ENCODE data around the gene BTN1A1. TPM values are rescaled to one million over a fixed set of nuclear protein-coding genes. Genes with fewer than 3 reads are reported as not detected.
A peak's percentile ranks its signal among the peaks of the same experiment; 100 is the strongest.

BTN1A1 gene
- total RNA-seq, 2 donors from 2014 or later: not detected

- intact Hi-C loops (cut with DNase I): loop anchor here in 1 of 2 donors (10.0 kb wide), 1 partner anchor 109 kb away; the partner anchor contains the start of gene BTN3A2
- DNase-seq (peak; percentile 77), ATAC-seq (peak; percentile 96 to 97)
Observed at GRCh38 chr6:26473758-26474438, 26.2 kb upstream of the BTN1A1 start.

- ATAC-seq: peak in 1 of 2 donors; percentile 7
- intact Hi-C loops (cut with DNase I): loop anchor here in 1 of 2 donors (10.0 kb wide), 1 partner anchor 110 kb away; the partner anchor contains the start of gene BTN3A2
- DNase-seq: no peak
Observed at GRCh38 chr6:26474439-26474881, 25.6 kb upstream of the BTN1A1 start.

DNA sequence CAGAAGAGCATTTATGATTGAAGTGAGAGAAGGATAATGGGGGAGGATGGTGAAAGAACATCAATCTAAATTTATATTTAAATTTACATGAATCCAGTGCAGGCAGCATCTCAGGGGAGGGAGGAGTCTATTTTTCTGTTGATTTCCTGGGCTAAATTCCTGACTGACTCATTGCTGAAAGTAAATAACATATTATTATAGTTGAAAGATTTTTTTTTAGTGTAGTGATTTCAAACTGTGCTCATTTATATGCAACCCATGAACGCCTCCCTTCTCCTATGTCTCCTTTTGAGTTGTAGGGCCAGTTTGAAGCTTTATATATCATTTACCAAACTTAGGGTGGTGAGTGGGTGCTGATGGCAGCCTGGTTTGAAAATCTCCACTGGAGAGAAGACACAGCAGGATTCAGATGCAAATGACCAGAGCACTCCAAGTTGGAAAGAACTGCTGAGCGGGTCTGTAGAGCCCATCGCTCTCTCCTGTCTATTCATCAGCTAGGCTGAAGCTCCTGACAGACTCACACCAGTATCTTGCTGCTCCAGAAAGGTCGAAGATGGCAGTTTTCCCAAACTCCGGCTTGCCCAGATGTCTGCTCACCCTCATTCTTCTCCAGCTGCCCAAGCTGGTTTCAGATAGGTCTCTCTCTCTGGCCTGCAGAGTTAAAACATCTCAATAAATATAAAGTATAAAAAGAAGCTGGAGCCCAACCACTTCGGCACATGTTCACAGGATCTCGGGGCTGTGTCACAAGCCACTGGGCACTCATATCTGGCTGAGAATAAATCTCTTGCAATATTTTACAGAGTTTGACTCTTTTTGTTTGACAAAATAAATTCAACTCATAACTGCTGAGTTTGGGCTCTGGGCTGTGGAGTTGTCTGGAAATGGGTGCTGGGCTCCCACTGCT, 24.0 kb upstream of the BTN1A1 start:
- no peak for ATAC-seq
- intact Hi-C loops (cut with DNase I): loop anchor here in 1 of 2 donors (10.0 kb wide), 1 partner anchor 111 kb away; the partner anchor contains the start of gene BTN3A2
- no peak for DNase-seq

DNA sequence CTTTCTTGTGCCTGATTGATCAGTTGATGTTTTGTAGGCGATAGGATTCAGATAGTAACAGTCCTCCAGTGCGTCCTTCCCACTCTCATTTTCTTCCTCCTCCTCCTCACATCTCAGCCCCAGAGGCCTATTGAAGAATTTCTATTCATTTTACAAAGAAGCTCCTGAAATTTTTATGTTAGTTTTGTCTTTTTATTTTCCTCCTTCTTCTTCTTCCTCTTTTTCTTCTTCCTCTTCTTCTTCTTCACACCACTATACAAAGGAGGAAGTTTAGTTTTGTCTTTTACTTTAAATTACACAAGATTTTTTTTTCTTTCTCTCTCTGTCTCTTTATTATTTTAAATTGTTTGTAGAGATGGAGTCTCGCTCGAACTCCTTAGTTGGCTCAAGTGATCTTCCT, 23.2 kb upstream of the BTN1A1 start:
- intact Hi-C loops (cut with DNase I): loop anchor here in 1 of 2 donors (10.0 kb wide), 1 partner anchor 112 kb away; the partner anchor contains the start of gene BTN3A2
- DNase-seq: no peak
- ATAC-seq: no peak

DNA sequence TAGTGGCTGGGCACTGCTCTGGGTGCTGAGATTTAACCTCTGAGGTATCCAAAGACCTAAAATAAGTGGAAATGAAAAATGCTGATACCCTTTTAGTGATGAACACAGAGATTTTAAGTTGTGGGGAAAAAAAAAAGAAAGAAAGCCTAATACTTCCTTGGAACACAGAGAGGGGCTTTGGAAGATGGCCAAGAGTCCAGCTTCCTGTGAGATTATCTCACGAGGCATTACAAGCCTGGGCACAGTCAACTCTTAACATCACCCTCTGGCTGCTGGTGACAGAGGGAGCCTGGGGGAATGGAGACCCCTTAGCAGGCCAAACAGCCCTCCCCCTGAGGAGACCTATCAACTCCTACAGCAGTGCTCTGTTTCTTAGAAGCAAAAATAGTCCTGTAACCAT, 22.7 kb upstream of the BTN1A1 start:
- ATAC-seq (no peak), DNase-seq (peak; percentile 36)
- intact Hi-C loops (cut with DNase I): loop anchor here in 1 of 2 donors (10.0 kb wide), 1 partner anchor 113 kb away; the partner anchor contains the start of gene BTN3A2

DNA sequence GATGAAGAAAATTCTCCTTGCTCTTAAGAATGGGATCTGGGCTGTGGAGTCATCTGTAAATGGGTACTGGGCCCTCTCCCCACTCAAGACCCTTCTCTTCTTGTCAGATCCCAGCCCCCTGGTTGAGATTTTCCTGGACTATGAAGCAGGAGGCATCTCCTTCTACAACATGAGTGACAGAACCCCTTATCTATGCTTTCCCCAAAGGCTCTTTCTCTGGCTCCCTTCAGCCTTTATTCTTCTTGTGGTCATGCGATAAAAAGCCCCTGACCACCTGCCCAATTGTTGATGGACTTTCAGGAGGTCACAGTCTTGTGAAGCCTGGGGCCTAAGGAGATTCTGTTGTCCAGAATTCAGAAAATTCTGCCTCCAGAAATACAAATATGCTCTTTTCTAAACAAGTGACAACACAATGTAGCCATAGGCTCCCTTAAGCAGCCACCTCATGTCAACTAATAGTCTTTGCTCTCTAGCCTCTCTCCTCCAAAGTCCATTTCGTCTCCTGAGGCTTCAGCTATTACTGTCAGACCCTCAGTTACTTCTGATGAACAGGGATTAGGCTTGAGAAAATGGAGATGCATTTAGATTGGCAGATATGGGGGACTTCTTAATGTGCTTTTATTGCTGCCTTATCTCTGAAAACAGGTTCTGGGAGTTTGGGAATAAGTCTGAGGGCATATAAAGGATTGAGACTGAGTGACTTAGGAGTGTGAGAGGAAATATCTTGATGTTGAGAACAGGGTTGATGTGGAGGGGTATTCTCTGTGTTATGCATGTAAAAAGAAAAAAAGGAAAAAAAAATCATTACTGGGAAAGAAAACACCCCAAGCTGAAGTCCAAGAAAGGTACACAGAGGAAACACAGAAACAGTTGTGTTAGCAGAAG, 21.8 kb upstream of the BTN1A1 start:
- ATAC-seq: no peak
- intact Hi-C loops (cut with DNase I): loop anchor here in 1 of 2 donors (10.0 kb wide), 1 partner anchor 114 kb away; the partner anchor contains the start of gene BTN3A2
- DNase-seq: no peak

DNA sequence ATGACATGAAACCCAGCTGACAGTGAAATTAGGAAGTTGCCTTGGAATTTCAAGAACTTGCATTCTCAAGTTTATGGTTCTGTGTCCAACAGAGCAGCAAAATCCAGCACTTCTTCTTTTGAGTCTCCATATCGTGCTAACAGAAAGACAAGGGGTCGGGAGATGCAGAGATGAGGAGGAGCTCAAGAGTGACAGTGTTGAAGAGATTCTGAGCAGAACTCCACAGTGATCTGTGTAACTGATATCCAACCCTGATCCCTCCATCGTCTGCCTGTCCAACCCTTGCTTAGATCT, 21.2 kb upstream of the BTN1A1 start:
- no peak for ATAC-seq
- DNase-seq: no peak
- intact Hi-C loops (cut with DNase I): loop anchor here in 1 of 2 donors (10.0 kb wide), 1 partner anchor 114 kb away; the partner anchor contains the start of gene BTN3A2

DNA sequence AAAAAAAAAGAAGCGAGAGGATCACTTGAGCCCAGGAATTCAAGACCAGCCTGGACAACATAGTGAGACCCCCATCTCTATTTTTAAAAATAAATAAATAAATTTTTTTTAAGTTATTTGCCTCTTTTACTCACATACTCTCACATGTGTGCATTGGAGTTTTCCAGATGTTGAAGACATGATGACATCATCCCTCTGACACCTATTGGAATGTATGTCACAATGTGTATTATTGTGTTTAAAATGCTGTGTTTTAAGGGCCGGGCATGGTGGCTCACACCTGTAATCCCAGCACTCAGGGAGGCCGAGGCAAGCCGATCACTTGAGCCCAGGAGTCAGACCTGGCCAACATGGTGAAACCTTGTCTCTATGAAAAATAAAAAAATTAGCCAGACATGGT, 17.8 kb upstream of the BTN1A1 start:
- intact Hi-C loops (cut with DNase I): no loop called here
- no peak for ATAC-seq

DNA sequence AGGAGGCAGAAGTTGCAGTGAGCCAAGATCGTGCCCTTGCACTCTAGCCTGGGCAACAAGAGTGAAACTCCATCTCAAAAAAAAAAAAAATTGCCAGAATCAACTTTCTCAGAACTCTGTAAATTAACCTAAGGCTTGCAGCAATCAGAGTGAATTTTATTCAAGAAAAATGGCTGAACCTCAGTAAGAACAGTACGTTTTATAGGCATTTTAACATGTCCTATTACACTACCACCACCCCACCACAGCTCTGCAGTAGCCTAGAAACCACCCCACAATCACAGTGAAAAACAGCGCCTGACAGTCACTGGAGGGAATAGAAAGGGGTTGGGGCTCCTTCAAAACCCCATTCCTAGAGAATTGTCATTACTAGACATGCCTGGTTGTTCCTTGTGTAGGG, 16.4 kb upstream of the BTN1A1 start:
- intact Hi-C loops (cut with DNase I): no loop called here
- ATAC-seq: no peak
- DNase-seq: no peak

More for the DNA sequence above, 17.8 kb upstream of the BTN1A1 start:
- no peak for DNase-seq

DNA sequence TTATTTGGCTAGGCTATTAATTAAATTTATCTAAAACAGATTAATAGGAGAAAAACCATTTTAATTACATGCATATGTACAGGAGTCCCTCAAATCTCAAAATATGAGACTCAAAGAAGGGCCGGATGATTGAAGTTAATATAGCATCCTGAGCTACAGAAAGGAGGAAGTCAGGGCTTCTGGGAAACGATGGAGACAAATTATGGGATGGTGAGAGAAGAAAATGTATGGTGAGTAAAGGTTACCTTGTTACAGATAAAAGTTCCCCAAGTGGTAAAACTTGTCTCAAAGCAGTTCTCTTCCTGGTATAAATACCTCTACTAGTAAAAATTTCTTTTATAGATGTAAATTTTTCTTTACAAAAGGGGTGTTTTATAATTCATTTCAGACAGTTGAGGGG, 15.9 kb upstream of the BTN1A1 start:
- intact Hi-C loops (cut with DNase I): no loop called here
- ATAC-seq: no peak
- DNase-seq: no peak

- no peak for DNase-seq
- intact Hi-C loops (cut with DNase I): no loop called here
- no peak for ATAC-seq
Observed at GRCh38 chr6:26485112-26485780, 14.9 kb upstream of the BTN1A1 start.

GRCh38 chr6:26486358-26486757, 13.7 kb upstream of the BTN1A1 start:
- ATAC-seq: no peak
- intact Hi-C loops (cut with DNase I): no loop called here
- no peak for DNase-seq

GRCh38 chr6:26487466-26487865, 12.6 kb upstream of the BTN1A1 start:
- intact Hi-C loops (cut with DNase I): no loop called here
- no peak for ATAC-seq

DNA sequence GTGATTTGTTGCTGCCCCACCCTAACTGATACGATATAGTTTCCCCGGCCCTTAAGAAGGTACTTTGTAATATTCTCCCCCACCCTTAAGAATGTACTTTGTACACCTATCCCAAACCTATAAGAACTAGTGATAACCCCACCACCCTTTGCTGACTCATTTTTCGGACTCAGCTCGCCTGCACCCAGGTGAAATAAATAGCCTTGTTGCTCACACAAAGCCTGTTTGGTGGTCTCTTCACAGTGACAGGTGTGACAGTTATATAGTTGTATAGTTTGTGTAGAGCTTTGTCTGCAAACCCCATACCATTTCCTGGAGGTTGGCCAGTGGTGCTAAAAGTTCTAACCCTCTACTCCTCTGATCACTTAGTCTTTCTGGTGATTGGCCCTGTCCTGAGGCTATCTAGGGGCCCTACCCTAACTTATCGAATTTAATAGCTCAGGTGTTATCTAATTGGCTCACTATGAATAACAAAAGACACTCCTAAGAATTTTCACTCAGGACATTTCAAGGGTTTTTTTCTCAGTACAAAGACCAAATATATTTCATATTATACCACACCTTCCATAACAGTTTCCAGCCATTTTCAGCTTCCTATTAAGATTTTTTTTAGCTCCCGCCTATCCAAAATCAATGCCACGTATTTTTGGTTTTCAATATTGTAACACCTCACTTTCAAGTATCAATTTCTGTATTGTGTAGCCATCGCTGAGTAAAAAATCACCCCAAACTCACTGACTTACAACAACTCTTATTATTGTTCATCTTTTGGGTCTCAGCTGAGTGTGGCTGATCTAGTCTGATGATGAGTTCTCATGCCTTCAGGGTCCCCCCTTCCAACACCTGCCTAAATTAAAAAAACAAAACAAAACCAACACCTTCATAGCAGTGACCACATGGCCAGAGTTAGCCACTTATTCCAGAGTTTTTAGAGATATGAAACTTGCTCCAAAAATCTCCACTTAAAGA, 9.8 kb upstream of the BTN1A1 start:
- no peak for DNase-seq
- no peak for ATAC-seq
- intact Hi-C loops (cut with DNase I): no loop called here

More at GRCh38 chr6:26487466-26487865, 12.6 kb upstream of the BTN1A1 start:
- DNase-seq: no peak

- DNase-seq (no peak), ATAC-seq (no peak)
- intact Hi-C loops (cut with DNase I): no loop called here
Observed at GRCh38 chr6:26491604-26492003, 8.5 kb upstream of the BTN1A1 start.

DNA sequence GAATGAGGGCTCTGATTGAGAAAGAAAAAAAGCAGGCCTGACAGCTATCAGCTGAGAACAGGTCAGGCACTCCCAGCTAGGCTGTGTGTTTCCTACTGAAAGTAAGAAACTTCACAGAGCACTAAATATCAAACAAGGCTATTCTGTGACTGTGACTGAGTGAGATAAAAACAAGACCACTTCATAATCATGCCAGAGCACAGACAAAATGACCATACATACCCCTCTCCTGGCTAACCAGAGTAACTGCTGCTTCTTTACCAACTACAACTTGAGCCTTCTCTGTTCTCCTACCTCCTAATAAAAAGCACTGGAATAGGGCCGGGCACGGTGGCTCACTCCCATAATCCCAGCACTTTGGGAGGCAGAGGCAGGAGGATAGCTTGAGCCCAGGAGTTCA, 6.8 kb upstream of the BTN1A1 start:
- no peak for DNase-seq
- intact Hi-C loops (cut with DNase I): no loop called here
- no peak for ATAC-seq

DNA sequence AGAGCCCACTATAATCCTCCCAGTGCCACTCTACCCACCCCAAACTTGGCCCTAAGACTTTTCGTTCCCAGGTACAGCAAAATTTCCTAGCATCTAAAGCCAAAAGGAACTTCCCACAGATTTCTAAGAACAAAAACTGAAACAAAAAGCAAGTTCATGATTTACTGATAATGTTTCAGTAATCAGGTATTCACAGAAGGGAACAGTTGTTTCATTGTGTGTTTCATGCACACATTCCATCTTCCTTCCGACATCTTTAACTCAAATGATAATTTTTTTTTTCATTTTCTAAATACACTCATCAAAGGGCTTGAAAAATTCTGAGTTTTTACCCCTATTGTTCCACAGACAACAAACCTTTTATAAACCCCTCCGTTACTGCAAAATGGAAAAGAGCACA, 6.0 kb upstream of the BTN1A1 start:
- intact Hi-C loops (cut with DNase I): no loop called here
- ATAC-seq: no peak
- no peak for DNase-seq
